ENCODE measurements around the gene TDRD15.

Gene TDRD15

DNA sequence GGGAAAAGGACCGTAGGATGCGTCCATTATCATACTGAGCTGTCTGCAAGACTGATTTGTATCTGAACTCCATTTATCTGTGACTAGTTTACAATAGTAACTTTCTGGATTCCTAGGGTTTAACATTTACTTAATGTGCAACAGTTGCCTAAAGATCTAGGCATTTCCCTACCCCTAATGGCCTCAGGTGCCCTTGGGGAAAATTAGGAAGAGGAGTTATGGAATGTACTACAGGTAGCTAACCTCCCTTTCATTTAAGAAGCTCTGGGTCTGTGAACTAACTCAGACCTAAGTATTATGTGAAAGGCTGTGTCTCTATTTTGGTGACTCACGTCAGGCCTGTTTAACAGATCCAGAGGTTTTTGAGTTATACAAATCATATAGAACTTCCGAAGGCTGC lies 59.5 kb downstream of the TDRD15 start:
- no peak overlapping the region for H3K4me3 ChIP-seq (ENCODE audit: control insufficient read depth, low read depth, low read length)
- TF ChIP-seq, protein P1, sequence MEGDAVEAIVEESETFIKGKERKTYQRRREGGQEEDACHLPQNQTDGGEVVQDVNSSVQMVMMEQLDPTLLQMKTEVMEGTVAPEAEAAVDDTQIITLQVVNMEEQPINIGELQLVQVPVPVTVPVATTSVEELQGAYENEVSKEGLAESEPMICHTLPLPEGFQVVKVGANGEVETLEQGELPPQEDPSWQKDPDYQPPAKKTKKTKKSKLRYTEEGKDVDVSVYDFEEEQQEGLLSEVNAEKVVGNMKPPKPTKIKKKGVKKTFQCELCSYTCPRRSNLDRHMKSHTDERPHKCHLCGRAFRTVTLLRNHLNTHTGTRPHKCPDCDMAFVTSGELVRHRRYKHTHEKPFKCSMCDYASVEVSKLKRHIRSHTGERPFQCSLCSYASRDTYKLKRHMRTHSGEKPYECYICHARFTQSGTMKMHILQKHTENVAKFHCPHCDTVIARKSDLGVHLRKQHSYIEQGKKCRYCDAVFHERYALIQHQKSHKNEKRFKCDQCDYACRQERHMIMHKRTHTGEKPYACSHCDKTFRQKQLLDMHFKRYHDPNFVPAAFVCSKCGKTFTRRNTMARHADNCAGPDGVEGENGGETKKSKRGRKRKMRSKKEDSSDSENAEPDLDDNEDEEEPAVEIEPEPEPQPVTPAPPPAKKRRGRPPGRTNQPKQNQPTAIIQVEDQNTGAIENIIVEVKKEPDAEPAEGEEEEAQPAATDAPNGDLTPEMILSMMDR (IDR thresholded peaks at IDR 0.05; ENCODE audit: control insufficient read depth, insufficient read depth, low read depth, low read length, missing control alignments) = no peak
- DNase-seq (ENCODE audit: low read depth) = no peak

DNA sequence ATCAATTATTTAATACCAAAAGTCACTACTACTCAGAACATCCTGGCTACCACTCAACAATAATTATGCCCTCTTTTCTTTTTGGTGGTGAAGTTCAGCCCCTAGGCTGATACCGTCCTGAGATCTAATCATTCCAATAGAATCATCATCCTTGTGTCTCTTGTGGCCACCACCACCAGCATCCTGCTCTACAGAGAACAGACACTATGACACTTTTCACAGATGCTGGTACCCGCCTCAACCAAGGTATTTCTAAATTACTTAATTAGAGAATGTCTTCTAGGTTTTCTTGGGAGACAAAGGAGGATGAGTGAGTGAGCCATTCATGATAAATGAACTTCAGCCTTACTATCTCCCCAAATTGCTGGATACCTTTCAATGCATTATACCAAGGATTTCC lies 60.0 kb downstream of the TDRD15 start:
- DNase-seq (ENCODE audit: low read depth) = no peak
- no peak overlapping the region for H3K4me3 ChIP-seq (ENCODE audit: control insufficient read depth, low read depth, low read length)
- TF ChIP-seq, protein P1 (IDR thresholded peaks at IDR 0.05; ENCODE audit: control insufficient read depth, insufficient read depth, low read depth, low read length, missing control alignments) = no peak

- no peak for DNase-seq (ENCODE audit: low read depth)
- no peak overlapping the region for H3K4me3 ChIP-seq (ENCODE audit: control insufficient read depth, low read depth, low read length)
- TF ChIP-seq, protein P1 (IDR thresholded peaks at IDR 0.05; ENCODE audit: control insufficient read depth, insufficient read depth, low read depth, low read length, missing control alignments) = no peak
Observed at GRCh38 chr2:21191535-21191934, 67.8 kb downstream of the TDRD15 start.

Measured in AG09309 (cell line).